Hepatocyte (in vitro differentiated cells): ENCODE measurements around the gene CFL2. TPM values are rescaled to one million over a fixed set of nuclear protein-coding genes. Genes with fewer than 3 reads are reported as not detected.

Source experiments
- DNase-seq: peaks from one replicate; pipeline ENCODE4 v3.0.0-alpha.2; 2016; ENCODE audit warnings: low spot score
- H2AFZ ChIP-seq: fragments of 200-600 bp; sonication (generic); 2 replicates; pipeline ENCODE4 v1.6.0; 2016; ENCODE audit warnings: antibody characterized with exemption, mild to moderate bottlenecking
- H3K27ac ChIP-seq: fragments of 200-600 bp; sonication (generic); 2 replicates; pipeline ENCODE4 v1.5.1; 2016; ENCODE audit warnings: mild to moderate bottlenecking
- H3K27me3 ChIP-seq: fragments of 200-600 bp; sonication (generic); 2 replicates; pipeline ENCODE4 v1.6.1; 2016
- H3K36me3 ChIP-seq: fragments of 200-600 bp; sonication (generic); replicated peaks from 2 replicates; pipeline ENCODE4 v1.5.1; 2016; ENCODE audit warnings: low read depth; ENCODE audit not compliant: insufficient read depth
- H3K4me1 ChIP-seq: fragments of 200-600 bp; sonication (generic); 2 replicates; pipeline ENCODE4 v1.5.1; 2016; ENCODE audit warnings: mild to moderate bottlenecking, moderate library complexity; ENCODE audit not compliant: insufficient read depth
- H3K4me2 ChIP-seq: fragments of 200-600 bp; sonication (generic); 2 replicates; pipeline ENCODE4 v1.6.0; 2016
- H3K4me3 ChIP-seq: fragments of 200-600 bp; sonication (generic); 2 replicates; pipeline ENCODE4 v1.5.1; 2016; ENCODE audit warnings: mild to moderate bottlenecking
- H3K79me2 ChIP-seq: fragments of 200-600 bp; sonication (generic); 2 replicates; pipeline ENCODE4 v1.6.0; 2017; ENCODE audit warnings: mild to moderate bottlenecking
- H3K9me2 ChIP-seq: fragments of 200-600 bp; sonication (generic); replicated peaks from 2 replicates; pipeline ENCODE4 v1.6.0; 2017; ENCODE audit warnings: mild to moderate bottlenecking; ENCODE audit not compliant: insufficient read depth
- H3K9me3 ChIP-seq: fragments of 200-600 bp; sonication (generic); 2 replicates; pipeline ENCODE4 v1.5.1; 2016; ENCODE audit warnings: low read depth, mild to moderate bottlenecking
- H4K20me1 ChIP-seq: fragments of 200-600 bp; sonication (generic); 2 replicates; pipeline ENCODE4 v1.6.0; 2016; ENCODE audit warnings: mild to moderate bottlenecking; ENCODE audit not compliant: insufficient read depth, poor library complexity, severe bottlenecking
- CTCF ChIP-seq: fragments of 200-600 bp; sonication (generic); IDR thresholded peaks from 2 replicates; pipeline ENCODE4 v1.5.1; 2016; ENCODE audit warnings: antibody characterized with exemption, mild to moderate bottlenecking; ENCODE audit not compliant: poor library complexity
- EZH2 ChIP-seq: fragments of 200-600 bp; sonication (generic); IDR thresholded peaks from 2 replicates; pipeline ENCODE4 v1.6.1; 2016; ENCODE audit warnings: antibody characterized with exemption, mild to moderate bottlenecking, borderline replicate concordance
- EZH2phosphoT487 ChIP-seq: fragments of 200-600 bp; sonication (generic); IDR thresholded peaks from one replicate; pipeline ENCODE4 v1.6.1; 2018; ENCODE audit warnings: antibody characterized with exemption, mild to moderate bottlenecking, low read depth, moderate library complexity; ENCODE audit not compliant: unreplicated experiment, severe bottlenecking
- WGBS: methylation state at CpG from one replicate; pipeline ENCODE4 v1.1.6; 2016; ENCODE audit warnings: low lambda C conversion rate; ENCODE audit errors: missing lambda C conversion rate; 5-methylcytosine and 5-hydroxymethylcytosine counted together
- polyA plus RNA-seq: library from polyadenylated mRNA; unstranded; fragments of >200 nt; fragmentation: Nextera tagmentation; extraction: Ambion mirVana; gene quantifications from 2 replicates; pipeline ENCODE4 v1.2.1, GENCODE V29; 2016
- total RNA-seq: library from RNA; depleted of rRNA; stranded (reverse); fragments of >200 nt; gene quantifications from 2 replicates; pipeline ENCODE4 v1.2.3, GENCODE V29; 2014

The CFL2 gene
- total and polyA plus RNA-seq, 2 experiments from 2014 or later = 39.5 to 46.6 TPM

GRCh38 chr14:34710006-34710405, 4.4 kb downstream of the CFL2 start:
- Histone ChIP-seq H3K9me2 (no peaks in the 10 kb centered on the region), H4K20me1 (no peaks in the 10 kb centered on the region), H3K4me3 (no peak overlapping the region), H2AFZ (no peak overlapping the region), H3K79me2 (peaks cover 21% of the 10 kb centered on the region), H3K4me1 (peaks cover 9% of the 10 kb centered on the region), H3K4me2 (no peak overlapping the region), H3K36me3 (no peaks in the 10 kb centered on the region), H3K27me3 (no peaks in the 10 kb centered on the region), H3K27ac (no peak overlapping the region), H3K9me3 (no peaks in the 10 kb centered on the region)
- no peak for TF ChIP-seq EZH2phosphoT487
- TF ChIP-seq EZH2 = no peak
- DNase-seq = no peak
- 94% methylated on average over 1 of the region's 1 CpG for WGBS

GRCh38 chr14:34707722-34708121, 6.7 kb downstream of the CFL2 start:
- H4K20me1 ChIP-seq = no peaks in the 10 kb centered on the region
- no peak overlapping the region for H3K4me2 ChIP-seq
- no peak overlapping the region for H3K4me3 ChIP-seq
- no peaks in the 10 kb centered on the region for H3K9me2 ChIP-seq
- H2AFZ ChIP-seq = no peak overlapping the region
- H3K27ac ChIP-seq = no peak overlapping the region
- 56% methylated on average over 3 of the region's 3 CpGs for WGBS
- H3K4me1 ChIP-seq = peaks cover 8% of the 10 kb centered on the region
- DNase-seq = no peak
- TF ChIP-seq CTCF (no peak), EZH2phosphoT487 (no peak), EZH2 (no peak)
- no peaks in the 10 kb centered on the region for H3K36me3 ChIP-seq
- H3K27me3 ChIP-seq = no peaks in the 10 kb centered on the region
- H3K79me2 ChIP-seq = peaks cover 15% of the 10 kb centered on the region
- H3K9me3 ChIP-seq = no peaks in the 10 kb centered on the region

GRCh38 chr14:34701808-34702207, 12.6 kb downstream of the CFL2 start:
- Histone ChIP-seq H3K27me3 (no peaks in the 10 kb centered on the region), H3K79me2 (no peaks in the 10 kb centered on the region), H3K27ac (no peak overlapping the region), H4K20me1 (no peaks in the 10 kb centered on the region), H3K4me1 (peaks cover 8% of the 10 kb centered on the region), H2AFZ (no peak overlapping the region), H3K4me2 (no peak overlapping the region), H3K36me3 (no peaks in the 10 kb centered on the region), H3K9me3 (no peaks in the 10 kb centered on the region), H3K9me2 (no peaks in the 10 kb centered on the region), H3K4me3 (no peak overlapping the region)
- TF ChIP-seq EZH2 (no peak), CTCF (no peak), EZH2phosphoT487 (no peak)
- DNase-seq = no peak
- 98% methylated on average over 3 of the region's 3 CpGs for WGBS

- no peaks in the 10 kb centered on the region for H3K9me2 ChIP-seq
- no peak overlapping the region for H2AFZ ChIP-seq
- no peaks in the 10 kb centered on the region for H3K27me3 ChIP-seq
- WGBS = 88% methylated on average over 1 of the region's 1 CpG
- TF ChIP-seq EZH2 = no peak
- no peaks in the 10 kb centered on the region for H3K79me2 ChIP-seq
- DNase-seq = no peak
- H3K4me1 ChIP-seq = peaks cover 8% of the 10 kb centered on the region
- no peak overlapping the region for H3K4me3 ChIP-seq
- H4K20me1 ChIP-seq = no peaks in the 10 kb centered on the region
- no peaks in the 10 kb centered on the region for H3K36me3 ChIP-seq
- peak overlapping the region; percentile 29 for H3K4me2 ChIP-seq
- H3K9me3 ChIP-seq = no peaks in the 10 kb centered on the region
- H3K27ac ChIP-seq = peak overlapping the region; percentile 13
Observed at GRCh38 chr14:34700622-34701130, 13.7 kb downstream of the CFL2 start.
